GM20000 (cell line): ENCODE data around the gene CRTC3.

ENCODE experiments used
- DNase-seq: peaks from one replicate; pipeline ENCODE4 v3.0.0; 2012; ENCODE audit warnings: low spot score
- CTCF ChIP-seq: IDR thresholded peaks from 2 replicates; pipeline ENCODE4 v1.5.1; 2012; ENCODE audit warnings: mild to moderate bottlenecking, control low read depth; ENCODE audit errors: extremely low read depth, missing control alignments

CRTC3 gene

GRCh38 chr15:90641581-90642463 is 112.1 kb downstream of the CRTC3 start:
- no peak for TF ChIP-seq CTCF
- DNase-seq: no peak

- TF ChIP-seq CTCF: no peak
- DNase-seq: peak; percentile 35
These were observed 113.0 kb downstream of the CRTC3 start for GRCh38 chr15:90642464-90643300.

GRCh38 chr15:90643301-90643632 is 113.5 kb downstream of the CRTC3 start:
- TF ChIP-seq CTCF: no peak
- DNase-seq: no peak

GRCh38 chr15:90644526-90644925 is 114.8 kb downstream of the CRTC3 start:
- no peak for TF ChIP-seq CTCF
- DNase-seq: no peak

GRCh38 chr15:90644952-90645725 is 115.4 kb downstream of the CRTC3 start:
- no peak for TF ChIP-seq CTCF
- no peak for DNase-seq

- TF ChIP-seq CTCF: no peak
- DNase-seq: no peak
These were observed 116.3 kb downstream of the CRTC3 start for GRCh38 chr15:90645873-90646575.
